Muscle of leg (tissue), 11 donors: ENCODE data around the gene SPATS1. TPM values are rescaled to one million over a fixed set of nuclear protein-coding genes. Genes with fewer than 3 reads are reported as not detected.

Experiments
- DNase-seq: peaks from one replicate; pipeline ENCODE4 v3.0.0; 2013
- H3K27ac ChIP-seq: one replicate; pipeline ENCODE4 v1.5.1; 2013; ENCODE audit warnings: mild to moderate bottlenecking, low read length, control low read depth
- H3K27me3 ChIP-seq: one replicate; pipeline ENCODE4 v1.6.1; 2013; ENCODE audit warnings: low read length; ENCODE audit not compliant: control insufficient read depth, insufficient read depth
- H3K36me3 ChIP-seq: one replicate; pipeline ENCODE4 v1.6.1; 2013; ENCODE audit warnings: low read length; ENCODE audit not compliant: control insufficient read depth, insufficient read depth
- H3K4me1 ChIP-seq: one replicate; pipeline ENCODE4 v1.6.1; 2013; ENCODE audit warnings: low read length; ENCODE audit not compliant: control insufficient read depth, insufficient read depth
- H3K4me3 ChIP-seq: one replicate; pipeline ENCODE4 v1.5.1; 2013; ENCODE audit warnings: low read length, control low read depth
- H3K9me3 ChIP-seq: replicated peaks from 2 replicates; pipeline ENCODE4 v1.6.1; 2013; ENCODE audit warnings: low read depth, low read length; ENCODE audit not compliant: control insufficient read depth
- WGBS: methylation state at CpG from one replicate; pipeline ENCODE4 v1.1.5; 2013; ENCODE audit warnings: missing lambda C conversion rate; ENCODE audit not compliant: insufficient coverage; 5-methylcytosine and 5-hydroxymethylcytosine counted together
- polyA plus RNA-seq, 8 donors: library from polyadenylated mRNA; unstranded; fragments of 120-200 nt; gene quantifications; one replicate each; pipeline versions ENCODE4 v1.2.1 to v1.2.3, GENCODE V29; 2013; ENCODE audit warnings: inconsistent platforms in 1 of 8, low replicate concordance in 1 of 8; ENCODE audit not compliant: insufficient read length in 8 of 8, insufficient read depth in 1 of 8
- total RNA-seq: library from RNA; stranded (reverse); fragments of 120-200 nt; gene quantifications from one replicate; pipeline ENCODE4 v1.2.4, GENCODE V29; 2013

The SPATS1 gene
- total and polyA plus RNA-seq, 9 donors, result not detected

- peak overlapping the region; percentile 94 for H3K4me3 ChIP-seq
- no peak for DNase-seq
- H3K36me3 ChIP-seq, result peaks cover 7% of the 10 kb centered on the region
- peaks cover 14% of the 10 kb centered on the region for H3K4me1 ChIP-seq
- H3K9me3 ChIP-seq, result no peaks in the 10 kb centered on the region
- H3K27me3 ChIP-seq, result no peaks in the 10 kb centered on the region
- 17% methylated on average over 2 of the region's 8 CpGs for WGBS
- H3K27ac ChIP-seq, result peak overlapping the region; percentile 100
Measured at GRCh38 chr6:44386929-44387345, 44.5 kb downstream of the SPATS1 start.

- Histone ChIP-seq H3K4me1 (peaks cover 14% of the 10 kb centered on the region), H3K9me3 (no peaks in the 10 kb centered on the region), H3K36me3 (peaks cover 9% of the 10 kb centered on the region), H3K27me3 (no peaks in the 10 kb centered on the region), H3K4me3 (peak within 1 kb of the TSS; percentile 94), H3K27ac (peak within 1 kb of the TSS; percentile 100)
- peak; percentile 100 for DNase-seq
- WGBS, result 1% methylated on average over 38 of the region's 56 CpGs
Measured at GRCh38 chr6:44387346-44388134, 45.1 kb downstream of the SPATS1 start, which contains the start of gene CDC5L. TSS of gene CDC5L (plus strand) at chr6:44387706. CDS start at chr6:44387824, 118 bp downstream.

GRCh38 chr6:44388135-44388487 is 45.7 kb downstream of the SPATS1 start:
- H3K27me3 ChIP-seq, result no peaks in the 10 kb centered on the region
- peaks cover 11% of the 10 kb centered on the region for H3K36me3 ChIP-seq
- DNase-seq, result no peak
- H3K4me3 ChIP-seq, result peak overlapping the region; percentile 94
- 0% methylated on average over 6 of the region's 10 CpGs for WGBS
- H3K9me3 ChIP-seq, result no peaks in the 10 kb centered on the region
- H3K27ac ChIP-seq, result peak overlapping the region; percentile 100
- peaks cover 14% of the 10 kb centered on the region for H3K4me1 ChIP-seq

- peaks cover 14% of the 10 kb centered on the region for H3K4me1 ChIP-seq
- H3K36me3 ChIP-seq, result peaks cover 19% of the 10 kb centered on the region
- H3K27me3 ChIP-seq, result no peaks in the 10 kb centered on the region
- WGBS, result 86% methylated on average over 1 of the region's 5 CpGs
- H3K9me3 ChIP-seq, result no peaks in the 10 kb centered on the region
- no peak overlapping the region for H3K27ac ChIP-seq
- no peak for DNase-seq
- no peak overlapping the region for H3K4me3 ChIP-seq
Measured at GRCh38 chr6:44388887-44389286, 46.4 kb downstream of the SPATS1 start.

GRCh38 chr6:44390158-44390683 is 47.8 kb downstream of the SPATS1 start:
- 100% methylated on average over 1 of the region's 1 CpG for WGBS
- H3K36me3 ChIP-seq, result peaks cover 29% of the 10 kb centered on the region

More at GRCh38 chr6:44390158-44390683, 47.8 kb downstream of the SPATS1 start:
- Histone ChIP-seq H3K4me1 (peaks cover 14% of the 10 kb centered on the region), H3K27me3 (no peaks in the 10 kb centered on the region), H3K27ac (no peak overlapping the region), H3K9me3 (no peaks in the 10 kb centered on the region), H3K4me3 (no peak overlapping the region)
- DNase-seq, result no peak

Other genes with a start within 250 kb of the SPATS1 start
- 55.0 TPM for gene MRPL14, start 215.2 kb upstream of the SPATS1 start, total RNA-seq
- gene MRPL14, start 215.2 kb upstream of the SPATS1 start, polyA plus RNA-seq, result 10 to 100 TPM; 36.7 to 44.3 (median 40.4) TPM
- 8.6 TPM for gene TMEM63B, start 215.1 kb upstream of the SPATS1 start, total RNA-seq
- gene TMEM63B, start 215.1 kb upstream of the SPATS1 start, polyA plus RNA-seq, result 10 to 100 TPM; 12.6 to 22.2 (median 18.9) TPM
- 0.18 TPM for gene CAPN11, start 183.8 kb upstream of the SPATS1 start, total RNA-seq
- gene CAPN11, start 183.8 kb upstream of the SPATS1 start, polyA plus RNA-seq, result under 1 TPM; 0.13 to 0.54 (median 0.29) TPM
- gene MYMX, start 125.7 kb upstream of the SPATS1 start, total RNA-seq, result 12.4 TPM
- 10 to 100 TPM; 21.1 to 31.2 (median 26.8) TPM for gene MYMX, start 125.7 kb upstream of the SPATS1 start, polyA plus RNA-seq
- 27.8 TPM for gene SLC29A1, start 119.1 kb upstream of the SPATS1 start, total RNA-seq
- 10 to 100 TPM; 60.7 to 94.2 (median 73.5) TPM for gene SLC29A1, start 119.1 kb upstream of the SPATS1 start, polyA plus RNA-seq
- gene HSP90AB1, start 95.5 kb upstream of the SPATS1 start, total RNA-seq, result 1,001 TPM
- 1,000 to 10,000 TPM in 5 of 8 donors, 100 to 1,000 TPM in 3; 842 to 1,095 (median 1,023) TPM for gene HSP90AB1, start 95.5 kb upstream of the SPATS1 start, polyA plus RNA-seq
- gene SLC35B2, start 85.1 kb upstream of the SPATS1 start, total RNA-seq, result 27.6 TPM
- 10 to 100 TPM; 29.2 to 42.4 (median 34.8) TPM for gene SLC35B2, start 85.1 kb upstream of the SPATS1 start, polyA plus RNA-seq
- gene NFKBIE, start 77.1 kb upstream of the SPATS1 start, total RNA-seq, result 4.5 TPM
- 1 to 10 TPM; 3.2 to 7.7 (median 5.4) TPM for gene NFKBIE, start 77.1 kb upstream of the SPATS1 start, polyA plus RNA-seq
- 0.09 TPM for gene TMEM151B, start 72.2 kb upstream of the SPATS1 start, total RNA-seq
- under 1 TPM; 0.13 to 0.48 (median 0.31) TPM for gene TMEM151B, start 72.2 kb upstream of the SPATS1 start, polyA plus RNA-seq
- gene AARS2, start 29.3 kb upstream of the SPATS1 start, total RNA-seq, result 11.3 TPM
- gene AARS2, start 29.3 kb upstream of the SPATS1 start, polyA plus RNA-seq, result 10 to 100 TPM in 2 of 8 donors, 1 to 10 TPM in 6; 8.1 to 11.9 (median 9.4) TPM
- 27.5 TPM for gene CDC5L, start 45.1 kb downstream of the SPATS1 start, total RNA-seq
- 10 to 100 TPM; 18.6 to 28.0 (median 23.8) TPM for gene CDC5L, start 45.1 kb downstream of the SPATS1 start, polyA plus RNA-seq